CD4-positive, alpha-beta T cell treated with Interleukin-21 for 1 hour (primary cell): ENCODE results near the gene SBNO2.

Source experiments
- DNase-seq: peaks from one replicate; pipeline ENCODE4 v3.0.0-alpha.2; 2020

SBNO2 gene

GRCh38 chr19:1168572-1169410 lies 5.3 kb downstream of the SBNO2 start:
- no peak for DNase-seq

DNA sequence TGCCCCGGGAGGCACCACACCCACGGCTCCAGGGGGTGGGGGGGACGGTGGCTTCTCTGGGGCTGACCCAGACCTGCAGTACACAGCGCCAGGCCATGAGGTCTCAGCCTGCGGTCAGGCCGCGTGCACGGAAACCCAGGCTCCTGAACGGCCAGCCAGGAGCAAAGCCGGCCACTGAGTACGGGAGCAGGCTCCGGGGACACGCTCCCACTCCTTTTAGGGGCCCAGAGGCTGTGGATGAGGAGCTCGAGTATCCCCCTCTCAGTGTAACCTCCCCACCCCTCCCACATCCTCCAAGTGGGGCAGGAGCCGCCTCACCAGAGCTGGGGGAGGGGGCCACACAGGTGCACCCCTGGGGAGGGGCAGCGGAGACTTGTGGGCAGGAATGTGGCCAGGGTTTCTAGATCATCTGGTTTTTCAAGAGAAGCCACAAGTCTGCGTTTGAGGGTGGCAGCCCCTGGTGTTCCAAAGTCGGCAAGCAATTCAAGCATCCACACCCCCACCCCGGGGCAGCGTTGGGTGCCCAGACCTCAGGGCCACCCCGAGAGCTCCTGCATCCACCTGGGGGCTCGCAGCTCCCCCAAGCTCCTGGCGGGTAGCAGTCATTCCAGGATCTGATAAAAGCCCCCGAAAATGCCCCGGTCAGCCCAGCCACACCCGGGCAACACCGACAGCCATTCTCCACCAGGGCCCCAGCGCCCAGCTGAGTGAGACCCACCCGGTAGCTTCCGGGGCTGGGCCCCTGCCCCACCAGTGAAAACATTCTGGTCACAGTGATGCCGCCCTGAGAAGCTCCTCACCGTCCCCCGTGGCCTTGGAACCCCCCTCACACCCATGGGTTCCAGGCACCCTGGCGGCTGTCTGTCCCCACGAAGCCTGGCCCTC lies 6.1 kb downstream of the SBNO2 start:
- no peak for DNase-seq

GRCh38 chr19:1166872-1167573 lies 7.0 kb downstream of the SBNO2 start:
- DNase-seq, result no peak

GRCh38 chr19:1164684-1165531 lies 9.2 kb downstream of the SBNO2 start:
- no peak for DNase-seq

GRCh38 chr19:1163934-1164683 lies 10.0 kb downstream of the SBNO2 start:
- DNase-seq, result no peak

GRCh38 chr19:1163283-1163933 lies 10.7 kb downstream of the SBNO2 start:
- DNase-seq, result no peak

GRCh38 chr19:1162404-1163282 lies 11.4 kb downstream of the SBNO2 start:
- DNase-seq, result no peak

DNA sequence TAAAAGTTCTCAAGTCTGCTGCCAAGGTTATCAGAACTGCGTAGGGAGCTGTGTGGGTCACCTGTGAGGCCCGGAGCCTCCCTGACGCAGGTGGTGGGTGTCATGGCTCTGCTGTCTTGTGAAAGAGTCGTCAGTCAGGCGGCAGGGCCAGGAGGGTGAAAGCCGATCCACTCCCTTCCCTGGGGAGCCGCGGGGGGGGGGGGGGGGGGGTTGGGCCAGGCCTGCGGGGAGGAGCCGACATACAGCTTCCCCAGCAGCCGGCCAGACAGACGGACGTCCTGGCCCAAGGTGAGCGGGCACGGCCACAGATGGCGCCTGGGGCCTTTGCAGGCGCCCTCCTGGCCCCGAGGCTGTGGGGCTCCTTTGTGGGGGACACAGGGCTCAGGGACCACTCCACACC lies 12.4 kb downstream of the SBNO2 start:
- DNase-seq, result no peak

GRCh38 chr19:1159864-1160595 lies 14.0 kb downstream of the SBNO2 start:
- DNase-seq, result no peak

- no peak for DNase-seq
These were observed 15.1 kb downstream of the SBNO2 start for GRCh38 chr19:1158885-1159448.

- no peak for DNase-seq
These were observed 15.9 kb downstream of the SBNO2 start for GRCh38 chr19:1157931-1158884.

DNA sequence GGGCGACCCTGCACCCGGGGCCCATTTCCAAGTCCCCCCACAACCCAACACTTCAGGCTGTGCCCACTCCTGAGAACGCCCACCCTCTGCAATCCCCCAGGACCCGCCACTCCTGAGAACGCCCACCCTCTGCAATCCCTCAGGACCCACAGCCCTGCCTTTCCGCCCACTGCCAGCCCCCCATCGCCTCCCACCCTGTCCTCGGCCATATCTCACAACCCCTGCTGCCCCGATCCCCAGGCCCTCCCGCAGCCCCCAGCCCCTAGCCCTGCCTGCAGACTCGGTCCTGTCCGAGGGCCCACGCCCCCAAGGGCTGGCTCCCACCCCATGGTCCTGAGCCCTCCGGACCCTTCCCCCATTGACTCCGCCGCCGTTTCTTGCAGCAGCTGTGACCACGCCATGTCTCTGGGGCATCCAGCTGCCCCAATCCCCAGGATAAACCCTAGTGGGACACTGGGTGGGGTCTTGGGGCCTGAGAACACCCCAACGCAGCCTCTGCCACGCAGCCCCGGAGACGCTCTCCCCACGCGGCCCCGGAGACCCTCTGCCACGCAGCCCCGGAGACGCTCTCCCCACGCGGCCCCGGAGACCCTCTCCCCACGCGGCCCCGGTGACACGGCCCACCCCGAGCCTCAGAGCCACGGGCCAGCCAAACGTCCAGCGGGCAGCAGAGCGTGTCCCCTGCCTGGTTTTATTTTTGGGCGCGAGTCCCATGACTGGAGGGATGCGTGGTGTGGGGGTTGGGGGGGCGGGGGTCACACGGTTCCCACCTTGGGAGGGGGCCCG lies 17.0 kb downstream of the SBNO2 start:
- no peak for DNase-seq

DNA sequence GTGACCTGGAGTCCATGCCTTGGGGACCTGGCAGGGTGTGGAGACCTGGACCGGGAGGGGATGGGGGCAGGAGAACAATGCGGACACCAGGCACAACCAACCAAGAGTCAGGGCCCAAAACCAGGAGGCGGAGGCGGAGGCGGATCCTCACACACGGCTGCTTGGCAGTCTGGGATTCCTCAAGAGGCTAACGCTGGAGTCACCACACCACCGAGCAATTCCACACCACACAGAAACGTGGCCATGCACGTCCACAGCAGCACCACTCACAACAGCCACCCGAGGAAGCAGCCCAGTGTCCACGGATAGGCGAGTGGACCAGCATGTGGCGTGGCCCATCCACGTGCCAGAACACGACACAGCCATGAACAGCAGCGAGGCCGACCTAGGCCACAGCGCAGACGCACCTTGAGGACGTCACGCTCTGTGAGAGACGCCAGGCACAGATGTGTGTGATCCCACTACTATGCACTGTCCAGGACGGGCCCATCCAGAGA lies 17.7 kb downstream of the SBNO2 start:
- DNase-seq, result no peak

DNA sequence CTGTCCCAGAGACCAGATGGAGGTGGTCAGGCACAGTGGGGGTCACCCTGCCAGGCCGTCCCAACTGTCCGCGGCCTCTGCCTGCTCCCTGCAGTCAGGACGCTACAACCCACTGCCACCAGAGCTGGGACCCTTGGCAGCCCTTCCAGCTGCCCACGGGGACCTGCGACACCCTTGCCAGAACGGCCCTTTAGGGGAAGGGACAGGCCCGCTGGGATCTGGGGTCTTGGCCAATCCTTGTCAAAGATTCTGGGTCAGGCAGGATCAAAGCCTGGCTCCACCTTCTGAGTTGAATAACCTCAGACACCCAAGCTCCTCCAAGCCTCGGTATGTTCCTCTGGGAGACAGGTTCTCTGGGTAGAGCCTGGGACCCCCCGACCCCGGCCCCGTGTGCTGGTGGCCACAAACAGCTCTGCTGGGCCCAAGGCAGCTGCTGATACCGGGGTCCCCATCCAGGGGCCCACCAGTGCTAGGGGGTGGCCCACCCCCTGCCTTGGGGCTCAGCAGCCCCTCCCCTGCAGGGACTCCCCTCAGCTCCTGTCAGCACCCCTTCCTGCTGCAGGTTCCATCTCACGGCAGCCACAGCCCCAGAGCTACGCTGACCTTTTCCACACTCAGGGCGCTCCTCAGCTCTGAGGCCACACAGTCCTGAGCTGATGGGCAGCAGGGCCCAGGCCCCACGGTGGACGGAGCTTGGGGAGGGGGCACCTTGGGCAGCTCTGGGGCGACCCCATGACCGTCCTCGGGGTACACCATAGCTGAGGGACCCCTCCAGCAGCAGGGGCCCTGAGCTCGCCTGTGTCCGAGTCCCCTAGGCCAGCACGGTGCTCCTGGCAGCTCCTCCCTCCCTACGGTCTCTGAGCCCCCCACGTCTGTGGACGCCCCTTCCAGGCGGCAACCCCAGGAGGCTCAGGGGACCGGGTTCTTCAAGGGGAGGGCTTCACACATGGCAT lies 18.4 kb downstream of the SBNO2 start:
- DNase-seq, result no peak

DNA sequence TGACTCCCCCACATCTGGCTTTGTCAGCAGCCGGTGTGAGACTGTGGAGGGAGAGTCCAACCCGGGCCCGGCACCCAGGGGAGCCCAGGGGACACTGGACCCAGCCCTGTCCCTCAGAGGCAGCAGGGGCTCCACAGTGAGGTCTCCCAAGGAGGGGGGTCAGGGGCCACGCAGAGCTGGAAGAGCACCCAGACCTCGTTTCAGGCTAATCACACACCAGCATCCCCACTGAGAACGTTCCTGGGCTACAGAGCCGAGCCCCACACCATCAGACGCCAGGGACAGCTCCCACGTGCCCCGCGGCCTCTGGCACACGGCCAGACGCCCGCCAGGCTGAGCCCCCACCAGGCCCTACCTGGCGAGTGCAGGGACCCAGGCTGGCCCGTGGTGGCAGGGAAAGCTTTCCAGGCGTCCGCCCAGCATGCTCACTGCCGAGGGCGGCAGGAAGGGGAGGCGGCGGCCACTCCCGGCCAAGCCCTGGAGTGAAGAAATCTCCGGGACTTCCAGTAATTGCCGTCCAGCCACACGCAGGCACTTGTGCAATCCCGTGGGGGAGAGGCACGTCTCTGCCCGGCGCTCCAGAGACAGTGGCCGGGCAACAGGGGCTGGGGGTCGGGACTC lies 19.2 kb downstream of the SBNO2 start:
- DNase-seq, result no peak
